ENCODE results near the gene RNPEP. TPM values are rescaled to one million over a fixed set of nuclear protein-coding genes. Genes with fewer than 3 reads are reported as not detected.
A peak's percentile ranks its signal among the peaks of the same experiment; 100 is the strongest.

Gene RNPEP
- total and polyA plus RNA-seq, 2 of the 13 experiments (the other 11 are each of a cell fraction or from before 2014, with no cell fraction given), result 20.6 to 38.4 TPM

DNA sequence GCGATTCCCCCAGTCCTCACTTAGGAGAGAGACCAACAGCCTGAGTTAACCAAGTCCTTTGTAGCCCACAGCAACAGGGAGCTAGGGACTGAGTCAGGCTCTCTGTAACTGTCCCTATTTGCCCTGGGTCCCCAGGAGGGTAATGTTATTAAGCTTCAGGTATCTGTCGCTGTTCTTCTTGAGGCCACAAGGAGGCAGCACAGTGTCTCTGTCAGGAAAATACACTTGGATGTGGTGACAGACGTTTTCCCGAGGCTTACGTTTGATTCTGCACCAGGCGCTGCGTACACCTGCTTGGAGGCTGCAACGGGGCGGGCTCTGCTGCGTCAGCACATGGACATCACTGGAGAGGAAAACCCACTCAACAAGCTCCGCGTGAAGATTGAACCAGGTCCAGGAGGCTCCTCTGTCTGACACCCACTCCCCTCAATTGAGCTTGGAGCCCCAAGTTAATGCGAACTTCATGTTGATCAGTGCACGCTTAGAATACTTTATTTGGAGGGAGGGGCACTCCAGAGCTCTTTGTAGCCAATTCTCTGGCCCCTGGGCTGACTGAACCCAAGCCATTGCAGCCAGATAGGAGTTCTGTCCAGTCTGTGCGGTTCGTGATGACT, 17.3 kb downstream of the RNPEP start (continued):
- TF ChIP-seq KAT7 (CRISPR knock-in tag; IDR thresholded peaks at IDR 0.05; ENCODE audit: borderline replicate concordance) (no peak), EZH2 (conservative IDR thresholded peaks at IDR 0.05; ENCODE audit: low read depth, low read length) (no peak), ZNF652 (CRISPR knock-in tag; IDR thresholded peaks at IDR 0.05; ENCODE audit: borderline replicate concordance, low read depth) (no peak), CEBPB (IDR thresholded peaks at IDR 0.05; ENCODE audit: borderline replicate concordance, low read depth, low read length) (no peak), ZNF749 (CRISPR knock-in tag; IDR thresholded peaks at IDR 0.05; ENCODE audit: borderline replicate concordance) (no peak), RBFOX2 (IDR thresholded peaks at IDR 0.05; ENCODE audit: low read depth, low read length) (0 out of 2 replicates have a peak, but pooled peaks have one; percentile 20), RXRB (CRISPR knock-in tag; IDR thresholded peaks at IDR 0.05; ENCODE audit: borderline replicate concordance) (peak; percentile 22; the same call in 1 of the 2 replicates), GABPB1 (CRISPR knock-in tag; IDR thresholded peaks at IDR 0.05) (no peak), RFXANK (CRISPR knock-in tag; IDR thresholded peaks at IDR 0.05) (no peak), XRCC5 (optimal IDR thresholded peaks at IDR 0.05; ENCODE audit: low read length) (peak; percentile 86), GATAD2A (CRISPR knock-in tag; IDR thresholded peaks at IDR 0.05) (0 out of 2 replicates have a peak, but pooled peaks have one; percentile 25), NBN (conservative IDR thresholded peaks at IDR 0.05) (no peak), TARDBP (CRISPR knock-in tag; IDR thresholded peaks at IDR 0.05) (no peak), CREB1 (IDR thresholded peaks at IDR 0.05) (no peak), CREB1 (CRISPR knock-in tag; IDR thresholded peaks at IDR 0.05) (no peak), PRPF4 (IDR thresholded peaks at IDR 0.05; ENCODE audit: low read depth, low read length, poor library complexity, severe bottlenecking) (no peak), SETDB1 (CRISPR knock-in tag; IDR thresholded peaks at IDR 0.05; ENCODE audit: borderline replicate concordance) (no peak)
- TF ChIP-seq, protein P1, sequence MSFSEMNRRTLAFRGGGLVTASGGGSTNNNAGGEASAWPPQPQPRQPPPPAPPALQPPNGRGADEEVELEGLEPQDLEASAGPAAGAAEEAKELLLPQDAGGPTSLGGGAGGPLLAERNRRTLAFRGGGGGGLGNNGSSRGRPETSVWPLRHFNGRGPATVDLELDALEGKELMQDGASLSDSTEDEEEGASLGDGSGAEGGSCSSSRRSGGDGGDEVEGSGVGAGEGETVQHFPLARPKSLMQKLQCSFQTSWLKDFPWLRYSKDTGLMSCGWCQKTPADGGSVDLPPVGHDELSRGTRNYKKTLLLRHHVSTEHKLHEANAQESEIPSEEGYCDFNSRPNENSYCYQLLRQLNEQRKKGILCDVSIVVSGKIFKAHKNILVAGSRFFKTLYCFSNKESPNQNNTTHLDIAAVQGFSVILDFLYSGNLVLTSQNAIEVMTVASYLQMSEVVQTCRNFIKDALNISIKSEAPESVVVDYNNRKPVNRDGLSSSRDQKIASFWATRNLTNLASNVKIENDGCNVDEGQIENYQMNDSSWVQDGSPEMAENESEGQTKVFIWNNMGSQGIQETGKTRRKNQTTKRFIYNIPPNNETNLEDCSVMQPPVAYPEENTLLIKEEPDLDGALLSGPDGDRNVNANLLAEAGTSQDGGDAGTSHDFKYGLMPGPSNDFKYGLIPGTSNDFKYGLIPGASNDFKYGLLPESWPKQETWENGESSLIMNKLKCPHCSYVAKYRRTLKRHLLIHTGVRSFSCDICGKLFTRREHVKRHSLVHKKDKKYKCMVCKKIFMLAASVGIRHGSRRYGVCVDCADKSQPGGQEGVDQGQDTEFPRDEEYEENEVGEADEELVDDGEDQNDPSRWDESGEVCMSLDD (CRISPR knock-in tag; IDR thresholded peaks at IDR 0.05; ENCODE audit: borderline replicate concordance), result no peak
- TF ChIP-seq, protein P2, sequence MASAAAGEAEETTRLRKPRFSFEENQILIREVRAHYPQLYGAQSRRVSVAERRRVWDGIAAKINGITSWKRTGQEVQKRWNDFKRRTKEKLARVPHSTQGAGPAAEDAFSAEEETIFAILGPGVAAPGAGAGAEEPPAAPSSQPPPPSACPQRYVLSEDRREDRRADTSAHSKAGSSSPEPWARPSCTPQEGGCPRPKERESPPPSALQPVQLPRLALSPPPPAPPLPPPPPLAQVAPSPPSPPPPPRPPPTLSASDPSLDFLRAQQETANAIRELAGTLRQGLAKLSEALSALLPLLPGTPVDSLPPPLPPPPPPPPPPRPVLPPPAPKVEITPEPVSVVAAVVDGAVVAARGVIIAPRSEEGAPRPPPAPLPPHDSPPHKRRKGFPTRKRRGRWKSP (CRISPR knock-in tag; IDR thresholded peaks at IDR 0.05), result no peak
- TF ChIP-seq, protein P3, sequence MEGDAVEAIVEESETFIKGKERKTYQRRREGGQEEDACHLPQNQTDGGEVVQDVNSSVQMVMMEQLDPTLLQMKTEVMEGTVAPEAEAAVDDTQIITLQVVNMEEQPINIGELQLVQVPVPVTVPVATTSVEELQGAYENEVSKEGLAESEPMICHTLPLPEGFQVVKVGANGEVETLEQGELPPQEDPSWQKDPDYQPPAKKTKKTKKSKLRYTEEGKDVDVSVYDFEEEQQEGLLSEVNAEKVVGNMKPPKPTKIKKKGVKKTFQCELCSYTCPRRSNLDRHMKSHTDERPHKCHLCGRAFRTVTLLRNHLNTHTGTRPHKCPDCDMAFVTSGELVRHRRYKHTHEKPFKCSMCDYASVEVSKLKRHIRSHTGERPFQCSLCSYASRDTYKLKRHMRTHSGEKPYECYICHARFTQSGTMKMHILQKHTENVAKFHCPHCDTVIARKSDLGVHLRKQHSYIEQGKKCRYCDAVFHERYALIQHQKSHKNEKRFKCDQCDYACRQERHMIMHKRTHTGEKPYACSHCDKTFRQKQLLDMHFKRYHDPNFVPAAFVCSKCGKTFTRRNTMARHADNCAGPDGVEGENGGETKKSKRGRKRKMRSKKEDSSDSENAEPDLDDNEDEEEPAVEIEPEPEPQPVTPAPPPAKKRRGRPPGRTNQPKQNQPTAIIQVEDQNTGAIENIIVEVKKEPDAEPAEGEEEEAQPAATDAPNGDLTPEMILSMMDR (CRISPR knock-in tag; IDR thresholded peaks at IDR 0.05), result peak; percentile 84
- TF ChIP-seq, protein P4, sequence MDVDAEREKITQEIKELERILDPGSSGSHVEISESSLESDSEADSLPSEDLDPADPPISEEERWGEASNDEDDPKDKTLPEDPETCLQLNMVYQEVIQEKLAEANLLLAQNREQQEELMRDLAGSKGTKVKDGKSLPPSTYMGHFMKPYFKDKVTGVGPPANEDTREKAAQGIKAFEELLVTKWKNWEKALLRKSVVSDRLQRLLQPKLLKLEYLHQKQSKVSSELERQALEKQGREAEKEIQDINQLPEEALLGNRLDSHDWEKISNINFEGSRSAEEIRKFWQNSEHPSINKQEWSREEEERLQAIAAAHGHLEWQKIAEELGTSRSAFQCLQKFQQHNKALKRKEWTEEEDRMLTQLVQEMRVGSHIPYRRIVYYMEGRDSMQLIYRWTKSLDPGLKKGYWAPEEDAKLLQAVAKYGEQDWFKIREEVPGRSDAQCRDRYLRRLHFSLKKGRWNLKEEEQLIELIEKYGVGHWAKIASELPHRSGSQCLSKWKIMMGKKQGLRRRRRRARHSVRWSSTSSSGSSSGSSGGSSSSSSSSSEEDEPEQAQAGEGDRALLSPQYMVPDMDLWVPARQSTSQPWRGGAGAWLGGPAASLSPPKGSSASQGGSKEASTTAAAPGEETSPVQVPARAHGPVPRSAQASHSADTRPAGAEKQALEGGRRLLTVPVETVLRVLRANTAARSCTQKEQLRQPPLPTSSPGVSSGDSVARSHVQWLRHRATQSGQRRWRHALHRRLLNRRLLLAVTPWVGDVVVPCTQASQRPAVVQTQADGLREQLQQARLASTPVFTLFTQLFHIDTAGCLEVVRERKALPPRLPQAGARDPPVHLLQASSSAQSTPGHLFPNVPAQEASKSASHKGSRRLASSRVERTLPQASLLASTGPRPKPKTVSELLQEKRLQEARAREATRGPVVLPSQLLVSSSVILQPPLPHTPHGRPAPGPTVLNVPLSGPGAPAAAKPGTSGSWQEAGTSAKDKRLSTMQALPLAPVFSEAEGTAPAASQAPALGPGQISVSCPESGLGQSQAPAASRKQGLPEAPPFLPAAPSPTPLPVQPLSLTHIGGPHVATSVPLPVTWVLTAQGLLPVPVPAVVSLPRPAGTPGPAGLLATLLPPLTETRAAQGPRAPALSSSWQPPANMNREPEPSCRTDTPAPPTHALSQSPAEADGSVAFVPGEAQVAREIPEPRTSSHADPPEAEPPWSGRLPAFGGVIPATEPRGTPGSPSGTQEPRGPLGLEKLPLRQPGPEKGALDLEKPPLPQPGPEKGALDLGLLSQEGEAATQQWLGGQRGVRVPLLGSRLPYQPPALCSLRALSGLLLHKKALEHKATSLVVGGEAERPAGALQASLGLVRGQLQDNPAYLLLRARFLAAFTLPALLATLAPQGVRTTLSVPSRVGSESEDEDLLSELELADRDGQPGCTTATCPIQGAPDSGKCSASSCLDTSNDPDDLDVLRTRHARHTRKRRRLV (CRISPR knock-in tag; IDR thresholded peaks at IDR 0.05), result no peak

Measured in HepG2 (cell line).